Measurements from ENCODE around the gene GSTM4. TPM values are rescaled to one million over a fixed set of nuclear protein-coding genes. Genes with fewer than 3 reads are reported as not detected.
"Not testable (repeated sequence)": the region's sequence is repeated elsewhere in the genome, so short reads cannot be mapped to it uniquely, and the experiment has no call there.

The GSTM4 gene
- total RNA-seq, 2 donors from 2014 or later, result 22.0 to 23.8 TPM

- not testable (repeated sequence) for H3K9me3 Mint-ChIP-seq; DNase-seq (ENCODE audit: low spot score in 2 of 2); ATAC-seq
- H3K36me3 Mint-ChIP-seq, result peaks cover 0 to 10% of the 10 kb centered on the region in 2 donors
- H3K27ac Mint-ChIP-seq, result peak overlapping the region in 1 of 2 donors; percentile 18
Measured at GRCh38 chr1:109669949-109670302, 14.0 kb downstream of the GSTM4 start.

- DNase-seq (ENCODE audit: low spot score in 2 of 2) (no peak), ATAC-seq (no peak)
- peaks cover 0 to 7% of the 10 kb centered on the region in 2 donors for H3K9me3 Mint-ChIP-seq
- peak overlapping the region in 1 of 2 donors; percentile 18 for H3K27ac Mint-ChIP-seq
- peaks cover 0 to 10% of the 10 kb centered on the region in 2 donors for H3K36me3 Mint-ChIP-seq
Measured at GRCh38 chr1:109671067-109671466, 15.2 kb downstream of the GSTM4 start.

- not testable (repeated sequence) for H3K27ac Mint-ChIP-seq, ATAC-seq
- peaks cover 0 to 10% of the 10 kb centered on the region in 2 donors for H3K36me3 Mint-ChIP-seq
Measured at GRCh38 chr1:109673861-109674260, 18.0 kb downstream of the GSTM4 start.

GRCh38 chr1:109676683-109677381 lies 20.9 kb downstream of the GSTM4 start:
- not testable (repeated sequence) for DNase-seq (ENCODE audit: low spot score in 2 of 2); ATAC-seq; H3K36me3 Mint-ChIP-seq; H3K9me3 Mint-ChIP-seq; H3K27ac Mint-ChIP-seq

More at GRCh38 chr1:109673861-109674260, 18.0 kb downstream of the GSTM4 start:
- DNase-seq (ENCODE audit: low spot score in 2 of 2); H3K9me3 Mint-ChIP-seq: not testable (repeated sequence)

- DNase-seq (ENCODE audit: low spot score in 2 of 2) (no peak), ATAC-seq (no peak)
- H3K36me3 Mint-ChIP-seq, result no peaks in the 10 kb centered on the region
- no peaks in the 10 kb centered on the region for H3K9me3 Mint-ChIP-seq
- H3K27ac Mint-ChIP-seq, result no peak overlapping the region
Measured at GRCh38 chr1:109677459-109677858, 21.6 kb downstream of the GSTM4 start.

GRCh38 chr1:109678637-109679036 lies 22.7 kb downstream of the GSTM4 start:
- DNase-seq (ENCODE audit: low spot score in 2 of 2); ATAC-seq; H3K9me3 Mint-ChIP-seq; H3K36me3 Mint-ChIP-seq; H3K27ac Mint-ChIP-seq: not testable (repeated sequence)

- not testable (repeated sequence) for ATAC-seq; H3K27ac Mint-ChIP-seq; H3K9me3 Mint-ChIP-seq; DNase-seq (ENCODE audit: low spot score in 2 of 2)
- H3K36me3 Mint-ChIP-seq, result peaks cover 0 to 15% of the 10 kb centered on the region in 2 donors
Measured at GRCh38 chr1:109684777-109685176, 28.9 kb downstream of the GSTM4 start.

GRCh38 chr1:109685399-109685798 lies 29.5 kb downstream of the GSTM4 start:
- not testable (repeated sequence) for H3K27ac Mint-ChIP-seq; ATAC-seq; H3K9me3 Mint-ChIP-seq; DNase-seq (ENCODE audit: low spot score in 2 of 2)
- H3K36me3 Mint-ChIP-seq, result peaks cover 0 to 22% of the 10 kb centered on the region in 2 donors

- not testable (repeated sequence) for H3K9me3 Mint-ChIP-seq; H3K27ac Mint-ChIP-seq; ATAC-seq; DNase-seq (ENCODE audit: low spot score in 2 of 2)
- peaks cover 0 to 26% of the 10 kb centered on the region in 2 donors for H3K36me3 Mint-ChIP-seq
Measured at GRCh38 chr1:109685890-109686289, 30.0 kb downstream of the GSTM4 start.

- peak overlapping the region in 1 of 2 donors; percentile 90 for H3K27ac Mint-ChIP-seq
Measured at GRCh38 chr1:109687109-109687508, 31.2 kb downstream of the GSTM4 start.

GRCh38 chr1:109687641-109688499 lies 32.0 kb downstream of the GSTM4 start, which contains the start of gene GSTM1:
TSS of gene GSTM1 (plus strand) at chr1:109687817. CDS start at chr1:109687874, 57 bp downstream.
- H3K9me3 Mint-ChIP-seq, result peaks cover 0 to 5% of the 10 kb centered on the region in 2 donors
- peak in 1 of 2 donors; percentile 87 for DNase-seq (ENCODE audit: low spot score in 2 of 2)
- ATAC-seq, result peak in 1 of 2 donors; percentile 99
- H3K27ac Mint-ChIP-seq, result peak within 1 kb of the TSS in 1 of 2 donors; percentile 97
- peaks cover 0 to 27% of the 10 kb centered on the region in 2 donors for H3K36me3 Mint-ChIP-seq

More at GRCh38 chr1:109687109-109687508, 31.2 kb downstream of the GSTM4 start:
- ATAC-seq, result peak in 1 of 2 donors; percentile 6
- H3K36me3 Mint-ChIP-seq, result peaks cover 0 to 27% of the 10 kb centered on the region in 2 donors
- H3K9me3 Mint-ChIP-seq; DNase-seq (ENCODE audit: low spot score in 2 of 2): not testable (repeated sequence)

- peaks cover 0 to 24% of the 10 kb centered on the region in 2 donors for H3K36me3 Mint-ChIP-seq
- DNase-seq (ENCODE audit: low spot score in 2 of 2), result no peak
- peak overlapping the region in 1 of 2 donors; percentile 57 for H3K27ac Mint-ChIP-seq
- no peak for ATAC-seq
- peaks cover 0 to 3% of the 10 kb centered on the region in 2 donors for H3K9me3 Mint-ChIP-seq
Measured at GRCh38 chr1:109689844-109690405, 34.0 kb downstream of the GSTM4 start.

GRCh38 chr1:109691759-109692158 lies 35.9 kb downstream of the GSTM4 start:
- no peak for ATAC-seq
- DNase-seq (ENCODE audit: low spot score in 2 of 2), result no peak
- H3K27ac Mint-ChIP-seq, result peak overlapping the region in 1 of 2 donors; percentile 45
- no peaks in the 10 kb centered on the region for H3K9me3 Mint-ChIP-seq
- H3K36me3 Mint-ChIP-seq, result peaks cover 0 to 21% of the 10 kb centered on the region in 2 donors

- not testable (repeated sequence) for H3K27ac Mint-ChIP-seq; ATAC-seq; DNase-seq (ENCODE audit: low spot score in 2 of 2); H3K9me3 Mint-ChIP-seq
- peaks cover 0 to 15% of the 10 kb centered on the region in 2 donors for H3K36me3 Mint-ChIP-seq
Measured at GRCh38 chr1:109694400-109694799, 38.5 kb downstream of the GSTM4 start.

GRCh38 chr1:109695138-109695537 lies 39.2 kb downstream of the GSTM4 start:
- not testable (repeated sequence) for H3K27ac Mint-ChIP-seq; ATAC-seq; DNase-seq (ENCODE audit: low spot score in 2 of 2); H3K36me3 Mint-ChIP-seq; H3K9me3 Mint-ChIP-seq

- H3K9me3 Mint-ChIP-seq, result no peaks in the 10 kb centered on the region
- no peak for ATAC-seq
Measured at GRCh38 chr1:109697066-109697465, 41.2 kb downstream of the GSTM4 start.

More at GRCh38 chr1:109697066-109697465, 41.2 kb downstream of the GSTM4 start:
- Mint-ChIP-seq H3K36me3 (no peaks in the 10 kb centered on the region), H3K27ac (no peak overlapping the region)
- no peak for DNase-seq (ENCODE audit: low spot score in 2 of 2)

Measured in activated naive CD4-positive, alpha-beta T cell treated with anti-CD3 and anti-CD28 coated beads, Interleukin-2, amount 50 U/mL, for 72 hours (primary cell).